PC-3 (cell line): ENCODE results near the gene HDAC9. TPM values are rescaled to one million over a fixed set of nuclear protein-coding genes. Genes with fewer than 3 reads are reported as not detected.

Source experiments
- ATAC-seq: fragments of 200-7000 bp; cut with Tn5 transposase; 2 replicates; pipeline ENCODE4 v1.9.1; 2020; ENCODE audit warnings: mild to moderate bottlenecking, moderate library complexity
- BruUV-seq: library from RNA; stranded (reverse); fragments of 400-500 nt; replicated peaks from 2 replicates; lab custom pipeline; 2021; lab: Mats Ljungman, UMichigan
- CTCF ChIA-PET: fragments of 300-600 bp; sonication (Branson Sonifier 250); formaldehyde crosslinking; loops from one replicate; lab custom pipeline; 2022; ENCODE audit warnings: antibody characterized with exemption; lab: Charles Lee
- POLR2A ChIA-PET: fragments of 300-600 bp; sonication (Branson Sonifier 250); formaldehyde crosslinking; loops from one replicate; lab custom pipeline; 2022; ENCODE audit warnings: antibody characterized with exemption; ENCODE audit not compliant: unreplicated experiment; lab: Charles Lee
- DNase-seq: peaks from one replicate; pipeline ENCODE4 v3.0.0-alpha.2; 2015
- H2AFZ ChIP-seq: fragments of 300-600 bp; sonication (generic); 2 replicates; pipeline ENCODE4 v1.6.0; 2016; ENCODE audit warnings: antibody characterized with exemption, low read length
- H3F3A ChIP-seq: fragments of 300-600 bp; sonication (generic); one replicate; pipeline ENCODE4 v1.6.0; 2017; ENCODE audit warnings: antibody characterized with exemption, low read length, control low read depth, mild to moderate bottlenecking; ENCODE audit not compliant: unreplicated experiment
- H3K27ac ChIP-seq: fragments of 300-600 bp; sonication (generic); 2 replicates; pipeline ENCODE4 v1.5.1; 2016; ENCODE audit warnings: mild to moderate bottlenecking, low read length
- H3K27me3 ChIP-seq: fragments of 300-600 bp; sonication (generic); 2 replicates; pipeline ENCODE4 v1.6.1; 2016; ENCODE audit warnings: low read length, mixed read lengths
- H3K36me3 ChIP-seq: fragments of 300-600 bp; sonication (generic); 2 replicates; pipeline ENCODE4 v1.6.1; 2016; ENCODE audit warnings: low read depth, mixed run types, low read length, mixed read lengths
- H3K4me1 ChIP-seq: fragments of 300-600 bp; sonication (generic); 2 replicates; pipeline ENCODE4 v1.5.1; 2016; ENCODE audit warnings: low read length; ENCODE audit not compliant: insufficient read depth
- H3K4me2 ChIP-seq: fragments of 300-600 bp; sonication (generic); 2 replicates; pipeline ENCODE4 v1.6.0; 2016; ENCODE audit warnings: low read length
- H3K4me3 ChIP-seq: fragments of 300-600 bp; sonication (generic); 2 replicates; pipeline ENCODE4 v1.5.1; 2016; ENCODE audit warnings: mild to moderate bottlenecking, low read length, mixed read lengths
- H3K79me2 ChIP-seq: fragments of 300-600 bp; sonication (generic); 2 replicates; pipeline ENCODE4 v1.6.1; 2017; ENCODE audit warnings: low read length, mixed read lengths
- H3K9ac ChIP-seq: fragments of 300-600 bp; sonication (generic); 2 replicates; pipeline ENCODE4 v1.6.0; 2016; ENCODE audit warnings: mild to moderate bottlenecking, low read length
- H3K9me2 ChIP-seq: fragments of 300-600 bp; sonication (generic); replicated peaks from 2 replicates; pipeline ENCODE4 v1.6.1; 2016; ENCODE audit warnings: mixed run types, low read length, mixed read lengths
- H3K9me3 ChIP-seq: fragments of 300-600 bp; sonication (generic); 2 replicates; pipeline ENCODE4 v1.6.1; 2016; ENCODE audit warnings: low read length, mixed read lengths
- H4K20me1 ChIP-seq: fragments of 300-600 bp; sonication (generic); 2 replicates; pipeline ENCODE4 v1.6.1; 2016; ENCODE audit warnings: low read length, mixed read lengths
- EZH2 ChIP-seq: fragments of 300-600 bp; sonication (generic); IDR thresholded peaks from one replicate; pipeline ENCODE4 v1.6.1; 2017; ENCODE audit warnings: antibody characterized with exemption, mild to moderate bottlenecking, low read length; ENCODE audit not compliant: unreplicated experiment
- EZH2phosphoT487 ChIP-seq: fragments of 300-600 bp; sonication (generic); IDR thresholded peaks from 2 replicates; pipeline ENCODE4 v1.6.1; 2018; ENCODE audit warnings: mild to moderate bottlenecking, antibody characterized with exemption, low read length, borderline replicate concordance
- intact Hi-C: fragments of 100-400 bp; cut with micrococcal nuclease; formaldehyde crosslinking; loops from 2 replicates; pipeline ENCODE4 v1.9.0; 2023
- total RNA-seq: library from RNA; depleted of rRNA; stranded (reverse); fragments of >200 nt; gene quantifications from 2 replicates; pipeline ENCODE4 v1.2.3, GENCODE V29; 2014
- TF ChIP-seq, protein P1 (sequence below): fragments of 300-600 bp; sonication (generic); conservative IDR thresholded peaks from 2 replicates; pipeline ENCODE4 v1.5.1; 2017; ENCODE audit warnings: antibody characterized with exemption, low read depth, mild to moderate bottlenecking, low read length

Gene HDAC9
- total RNA-seq, 1 experiment from 2014 or later = 7.8 TPM

DNA sequence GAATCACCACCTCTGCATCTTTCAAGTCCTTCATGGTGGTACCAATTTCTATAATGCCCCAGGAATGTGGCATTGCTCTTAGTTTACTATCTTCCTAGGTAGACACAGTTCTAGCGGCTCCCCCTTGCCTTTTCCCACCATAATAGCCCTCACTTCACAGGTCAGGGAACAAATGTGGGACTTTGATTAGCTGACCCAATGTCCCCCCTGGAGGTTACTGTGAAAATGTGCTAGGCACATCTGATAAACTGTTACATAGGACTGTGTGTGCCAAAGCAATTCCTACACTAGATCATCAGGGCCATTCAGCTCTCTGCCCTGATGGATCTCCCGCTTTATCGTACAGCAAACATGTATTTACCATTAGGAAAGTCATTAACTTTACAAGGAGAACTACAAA, 527.9 kb downstream of the HDAC9 start:
- Histone ChIP-seq H3K4me1 (peaks cover 36% of the 10 kb centered on the region), H3F3A (no peaks in the 10 kb centered on the region), H4K20me1 (no peaks in the 10 kb centered on the region), H3K36me3 (no peaks in the 10 kb centered on the region), H3K9me3 (no peaks in the 10 kb centered on the region), H3K4me2 (no peak overlapping the region), H2AFZ (no peak overlapping the region), H3K9ac (no peak overlapping the region), H3K4me3 (no peak overlapping the region), H3K27ac (no peak overlapping the region), H3K79me2 (no peaks in the 10 kb centered on the region), H3K9me2 (no peaks in the 10 kb centered on the region), H3K27me3 (no peaks in the 10 kb centered on the region)
- no TSS peak for BruUV-seq
- TF ChIP-seq EZH2 (no peak), EZH2phosphoT487 (no peak)
- TF ChIP-seq, protein P1, sequence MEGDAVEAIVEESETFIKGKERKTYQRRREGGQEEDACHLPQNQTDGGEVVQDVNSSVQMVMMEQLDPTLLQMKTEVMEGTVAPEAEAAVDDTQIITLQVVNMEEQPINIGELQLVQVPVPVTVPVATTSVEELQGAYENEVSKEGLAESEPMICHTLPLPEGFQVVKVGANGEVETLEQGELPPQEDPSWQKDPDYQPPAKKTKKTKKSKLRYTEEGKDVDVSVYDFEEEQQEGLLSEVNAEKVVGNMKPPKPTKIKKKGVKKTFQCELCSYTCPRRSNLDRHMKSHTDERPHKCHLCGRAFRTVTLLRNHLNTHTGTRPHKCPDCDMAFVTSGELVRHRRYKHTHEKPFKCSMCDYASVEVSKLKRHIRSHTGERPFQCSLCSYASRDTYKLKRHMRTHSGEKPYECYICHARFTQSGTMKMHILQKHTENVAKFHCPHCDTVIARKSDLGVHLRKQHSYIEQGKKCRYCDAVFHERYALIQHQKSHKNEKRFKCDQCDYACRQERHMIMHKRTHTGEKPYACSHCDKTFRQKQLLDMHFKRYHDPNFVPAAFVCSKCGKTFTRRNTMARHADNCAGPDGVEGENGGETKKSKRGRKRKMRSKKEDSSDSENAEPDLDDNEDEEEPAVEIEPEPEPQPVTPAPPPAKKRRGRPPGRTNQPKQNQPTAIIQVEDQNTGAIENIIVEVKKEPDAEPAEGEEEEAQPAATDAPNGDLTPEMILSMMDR = no peak
- ChIA-PET POLR2A (no interaction called here), CTCF (no interaction called here)
- intact Hi-C loops = loop anchor here (5.0 to 10.0 kb wide), 2 partner anchors 91 to 126 kb away; partner anchors contain the start of gene TWIST1
- DNase-seq = no peak
- no peak for ATAC-seq

GRCh38 chr7:19024261-19024660, 528.7 kb downstream of the HDAC9 start:
- Histone ChIP-seq H3K9ac (no peak overlapping the region), H3F3A (no peaks in the 10 kb centered on the region), H3K36me3 (no peaks in the 10 kb centered on the region), H4K20me1 (no peaks in the 10 kb centered on the region), H3K27ac (no peak overlapping the region), H3K9me2 (no peaks in the 10 kb centered on the region), H3K4me3 (no peak overlapping the region), H3K27me3 (no peaks in the 10 kb centered on the region), H3K9me3 (no peaks in the 10 kb centered on the region), H3K79me2 (no peaks in the 10 kb centered on the region), H2AFZ (peak overlapping the region; percentile 29; the same call in 1 of the 2 replicates), H3K4me2 (peak overlapping the region; percentile 8; the same call in 1 of the 2 replicates), H3K4me1 (peaks cover 35% of the 10 kb centered on the region)
- POLR2A ChIA-PET = no interaction called here
- DNase-seq (peak; percentile 25), ATAC-seq (0 out of 2 replicates have a peak, but pooled peaks have one; percentile 12)
- CTCF ChIA-PET = no interaction called here
- BruUV-seq = no TSS peak
- intact Hi-C loops = loop anchor here (5.0 to 10.0 kb wide), 2 partner anchors 91 to 127 kb away; partner anchors contain the start of gene TWIST1
- TF ChIP-seq EZH2phosphoT487 (no peak), EZH2 (no peak)
- TF ChIP-seq, protein P1 = no peak

DNA sequence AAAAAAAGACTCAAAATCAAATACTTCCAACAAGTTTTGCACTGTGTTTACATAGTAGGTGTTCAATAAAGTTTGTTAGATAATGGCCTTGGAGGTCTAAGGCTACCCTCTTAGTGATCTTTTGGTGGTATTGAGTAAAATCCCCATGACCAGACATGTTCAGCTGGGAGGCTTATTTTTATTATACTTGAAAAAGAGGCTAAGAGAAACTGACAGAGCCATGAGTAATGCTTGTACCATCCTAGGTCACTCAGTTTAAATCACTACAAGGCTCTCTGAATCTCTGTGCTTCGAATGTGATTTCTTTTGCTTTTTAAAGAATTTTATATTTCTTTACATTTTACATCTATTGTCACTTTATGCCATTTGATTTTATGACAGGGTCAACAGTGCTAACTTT, 531.3 kb downstream of the HDAC9 start:
- Histone ChIP-seq H3K9ac (no peak overlapping the region), H3K9me3 (no peaks in the 10 kb centered on the region), H4K20me1 (no peaks in the 10 kb centered on the region), H3K4me2 (no peak overlapping the region), H2AFZ (no peak overlapping the region), H3K79me2 (no peaks in the 10 kb centered on the region), H3K4me3 (no peak overlapping the region), H3K4me1 (peaks cover 12% of the 10 kb centered on the region; the same call in 1 of the 2 replicates), H3K27me3 (no peaks in the 10 kb centered on the region), H3K36me3 (no peaks in the 10 kb centered on the region), H3K27ac (no peak overlapping the region), H3K9me2 (no peaks in the 10 kb centered on the region), H3F3A (no peaks in the 10 kb centered on the region)
- BruUV-seq = no TSS peak
- DNase-seq (peak; percentile 23), ATAC-seq (peak; percentile 60; the same call in 1 of the 2 replicates)
- intact Hi-C loops = loop anchor here (10.0 kb wide), 1 partner anchor 88 kb away; the partner anchor contains the start of gene TWIST1
- ChIA-PET CTCF (no interaction called here), POLR2A (no interaction called here)
- no peak for TF ChIP-seq EZH2phosphoT487
